LNCaP clone FGC (cell line): ENCODE measurements around the gene FBXL3.

Source experiments
- DNase-seq: peaks from one replicate; pipeline ENCODE4 v3.0.0-alpha.2; 2011; ENCODE audit warnings: low read depth
- H3K4me3 ChIP-seq: 2 replicates; pipeline ENCODE4 v1.5.1; 2011; ENCODE audit warnings: mild to moderate bottlenecking, low read depth, low read length, control low read depth
- CTCF ChIP-seq: IDR thresholded peaks from 2 replicates; pipeline ENCODE4 v1.5.1; 2012; ENCODE audit warnings: mild to moderate bottlenecking; ENCODE audit not compliant: control insufficient read depth, insufficient read depth; ENCODE audit errors: extremely low read depth

FBXL3 gene

GRCh38 chr13:77031656-77032243 is 4.8 kb upstream of the FBXL3 start:
- DNase-seq, result no peak
- no peak overlapping the region for H3K4me3 ChIP-seq
- TF ChIP-seq CTCF, result no peak

DNA sequence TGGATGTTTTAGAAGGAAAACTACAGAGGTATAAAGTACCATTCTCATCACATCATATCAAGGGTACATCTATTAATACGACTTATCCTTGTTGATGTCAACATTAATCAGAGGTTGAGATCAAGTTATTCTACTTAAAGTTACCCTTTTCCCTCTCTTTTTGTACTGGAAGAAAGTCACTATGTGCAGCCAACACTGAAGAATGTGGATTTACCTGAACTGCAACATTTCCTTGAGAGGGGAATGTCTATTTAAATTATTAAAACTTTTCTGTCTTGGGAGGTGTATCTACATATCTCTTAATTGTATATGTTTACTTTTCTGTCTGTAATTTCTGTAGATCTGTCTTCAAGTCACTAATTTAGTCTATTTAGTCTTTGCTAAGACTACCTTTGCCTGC is 2.5 kb upstream of the FBXL3 start:
- no peak overlapping the region for H3K4me3 ChIP-seq
- DNase-seq, result no peak
- TF ChIP-seq CTCF, result no peak

GRCh38 chr13:77028202-77028601 is 1.2 kb upstream of the FBXL3 start:
- no peak for TF ChIP-seq CTCF
- no peak for DNase-seq
- H3K4me3 ChIP-seq, result no peak overlapping the region

DNA sequence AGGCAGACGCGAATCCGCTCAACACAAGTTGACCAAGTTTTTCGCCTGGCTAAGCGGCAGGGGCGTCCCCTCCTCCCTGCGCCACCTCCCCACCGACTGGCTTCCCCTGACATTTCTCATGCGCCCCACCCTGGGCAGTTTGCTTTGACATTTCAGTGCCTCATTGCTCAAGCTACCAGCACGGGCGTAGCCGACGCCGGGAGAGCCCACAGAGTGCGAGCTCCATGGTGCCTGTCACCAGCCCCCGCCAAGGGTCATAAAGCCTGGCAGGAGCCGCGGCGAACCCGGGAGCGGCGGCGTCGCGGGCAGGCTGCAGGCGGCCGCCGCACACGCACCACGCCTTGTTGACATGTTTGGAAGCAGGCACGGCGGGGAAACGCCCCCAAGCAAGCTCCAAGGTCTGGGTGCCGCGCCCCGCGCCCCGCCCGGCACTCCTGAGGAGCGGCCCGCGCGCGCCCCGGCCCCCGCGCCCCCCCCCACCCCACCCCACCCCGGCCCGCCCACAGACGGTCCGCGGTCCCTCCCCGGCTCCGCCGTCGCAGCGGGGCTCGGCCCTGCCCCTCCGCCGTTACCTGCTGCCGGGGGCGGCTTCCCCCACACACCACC is 601 bp downstream of the FBXL3 start:
- no peak for DNase-seq
- H3K4me3 ChIP-seq, result peak overlapping the region; percentile 76
- no peak for TF ChIP-seq CTCF

GRCh38 chr13:77022341-77022740 is 4.6 kb downstream of the FBXL3 start:
- no peak for TF ChIP-seq CTCF
- H3K4me3 ChIP-seq, result no peak overlapping the region
- DNase-seq, result no peak

- no peak for TF ChIP-seq CTCF
- DNase-seq, result no peak
- no peak overlapping the region for H3K4me3 ChIP-seq
These were observed 7.2 kb downstream of the FBXL3 start for GRCh38 chr13:77019756-77020155.
